Loucy (cell line): Measurements from ENCODE around the gene RPS6KA2.

Experiments used
- H2AFZ ChIP-seq: fragments of 200-600 bp; sonication (generic); 2 replicates; pipeline ENCODE4 v1.6.0; 2016; ENCODE audit warnings: antibody characterized with exemption, mild to moderate bottlenecking, low read length, moderate library complexity
- H3F3A ChIP-seq: fragments of 200-600 bp; 2 replicates; pipeline ENCODE4 v1.6.0; 2016; ENCODE audit warnings: antibody characterized with exemption, low read depth, mild to moderate bottlenecking
- H3K27me3 ChIP-seq: fragments of 200-600 bp; sonication (generic); 2 replicates; pipeline ENCODE4 v1.6.1; 2014; ENCODE audit warnings: low read length, mild to moderate bottlenecking; ENCODE audit not compliant: insufficient read depth, poor library complexity, severe bottlenecking
- H3K36me3 ChIP-seq: fragments of 200-600 bp; sonication (generic); 2 replicates; pipeline ENCODE4 v1.6.1; 2016; ENCODE audit warnings: low read length; ENCODE audit not compliant: insufficient read depth
- H3K4me1 ChIP-seq: fragments of 200-600 bp; sonication (generic); 2 replicates; pipeline ENCODE4 v1.5.1; 2014; ENCODE audit warnings: low read length, mild to moderate bottlenecking; ENCODE audit not compliant: insufficient read depth, poor library complexity, severe bottlenecking
- H3K4me2 ChIP-seq: fragments of 200-600 bp; sonication (generic); 2 replicates; pipeline ENCODE4 v1.6.0; 2014; ENCODE audit warnings: antibody characterized with exemption, low read length, low read depth, mild to moderate bottlenecking; ENCODE audit not compliant: poor library complexity, severe bottlenecking
- H3K4me3 ChIP-seq: fragments of 200-600 bp; sonication (generic); 2 replicates; pipeline ENCODE4 v1.5.1; 2014; ENCODE audit warnings: low read length, mild to moderate bottlenecking, mixed read lengths; ENCODE audit not compliant: poor library complexity, severe bottlenecking
- H3K79me2 ChIP-seq: fragments of 200-600 bp; sonication (generic); 2 replicates; pipeline ENCODE4 v1.6.1; 2014; ENCODE audit warnings: low read length; ENCODE audit not compliant: insufficient read depth
- H3K9ac ChIP-seq: fragments of 200-600 bp; sonication (generic); 2 replicates; pipeline ENCODE4 v1.6.0; 2014; ENCODE audit warnings: mild to moderate bottlenecking, low read depth, low read length, moderate library complexity; ENCODE audit not compliant: poor library complexity, severe bottlenecking
- H3K9me2 ChIP-seq: fragments of 200-600 bp; sonication (generic); replicated peaks from 2 replicates; pipeline ENCODE4 v1.6.1; 2016; ENCODE audit warnings: low read depth, low read length, mixed read lengths
- H3K9me3 ChIP-seq: fragments of 200-600 bp; sonication (generic); 2 replicates; pipeline ENCODE4 v1.6.1; 2014; ENCODE audit warnings: mild to moderate bottlenecking, antibody characterized with exemption, low read length, low read depth; ENCODE audit not compliant: insufficient read depth
- H4K20me1 ChIP-seq: fragments of 200-600 bp; sonication (generic); 2 replicates; pipeline ENCODE4 v1.6.0; 2014; ENCODE audit warnings: antibody characterized with exemption, low read length, mild to moderate bottlenecking; ENCODE audit not compliant: insufficient read depth, poor library complexity, severe bottlenecking
- EZH2phosphoT487 ChIP-seq: fragments of 200-600 bp; IDR thresholded peaks from 2 replicates; pipeline ENCODE4 v1.6.1; 2018; ENCODE audit warnings: antibody characterized with exemption, mild to moderate bottlenecking, moderate library complexity, borderline replicate concordance
- TF ChIP-seq, protein P1 (sequence below): fragments of 200-600 bp; sonication (generic); conservative IDR thresholded peaks from 2 replicates; pipeline ENCODE4 v1.5.1; 2014; ENCODE audit warnings: mild to moderate bottlenecking, antibody characterized with exemption, low read length

Gene RPS6KA2

DNA sequence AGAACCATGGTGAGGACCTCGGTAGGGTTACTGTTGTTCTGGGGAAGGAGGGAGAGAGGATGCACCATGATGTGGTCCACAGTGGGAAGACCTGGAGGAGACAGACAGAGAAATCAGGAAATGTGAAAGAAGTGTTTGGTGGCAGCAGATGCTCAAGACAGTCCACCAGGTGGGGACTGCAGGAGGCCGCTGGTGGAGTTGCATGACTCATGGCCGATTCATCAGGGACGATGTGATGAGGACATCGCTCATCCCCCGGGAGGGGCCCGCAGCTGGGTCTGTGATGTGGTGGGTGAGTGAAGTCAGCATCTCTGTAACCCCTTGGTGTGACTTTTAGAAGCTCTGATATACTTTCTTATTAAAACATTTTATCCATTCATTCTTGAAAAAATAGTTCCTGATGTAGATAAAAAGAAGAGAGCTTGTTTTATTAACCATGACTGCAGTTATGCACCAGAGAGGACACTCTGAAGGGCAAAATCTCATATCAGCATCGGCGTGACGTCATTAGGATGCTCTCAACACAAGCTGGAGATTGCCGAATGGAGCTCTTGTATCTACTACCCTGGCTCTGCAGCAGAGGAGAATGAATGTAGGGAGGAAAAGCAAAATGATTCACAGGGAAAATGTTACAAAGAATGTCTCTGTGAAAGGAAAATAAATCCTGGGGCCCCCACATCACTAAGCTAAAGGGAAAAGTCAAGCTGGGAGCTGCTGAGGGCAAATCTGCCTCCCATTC lies 111.8 kb downstream of the RPS6KA2 start:
- no peaks in the 10 kb centered on the region; the same call in 1 of the 2 replicates for H3K9me3 ChIP-seq
- no peaks in the 10 kb centered on the region for H4K20me1 ChIP-seq
- no peaks in the 10 kb centered on the region for H3F3A ChIP-seq
- no peaks in the 10 kb centered on the region for H3K36me3 ChIP-seq
- no peaks in the 10 kb centered on the region for H3K9me2 ChIP-seq
- TF ChIP-seq, protein P1, sequence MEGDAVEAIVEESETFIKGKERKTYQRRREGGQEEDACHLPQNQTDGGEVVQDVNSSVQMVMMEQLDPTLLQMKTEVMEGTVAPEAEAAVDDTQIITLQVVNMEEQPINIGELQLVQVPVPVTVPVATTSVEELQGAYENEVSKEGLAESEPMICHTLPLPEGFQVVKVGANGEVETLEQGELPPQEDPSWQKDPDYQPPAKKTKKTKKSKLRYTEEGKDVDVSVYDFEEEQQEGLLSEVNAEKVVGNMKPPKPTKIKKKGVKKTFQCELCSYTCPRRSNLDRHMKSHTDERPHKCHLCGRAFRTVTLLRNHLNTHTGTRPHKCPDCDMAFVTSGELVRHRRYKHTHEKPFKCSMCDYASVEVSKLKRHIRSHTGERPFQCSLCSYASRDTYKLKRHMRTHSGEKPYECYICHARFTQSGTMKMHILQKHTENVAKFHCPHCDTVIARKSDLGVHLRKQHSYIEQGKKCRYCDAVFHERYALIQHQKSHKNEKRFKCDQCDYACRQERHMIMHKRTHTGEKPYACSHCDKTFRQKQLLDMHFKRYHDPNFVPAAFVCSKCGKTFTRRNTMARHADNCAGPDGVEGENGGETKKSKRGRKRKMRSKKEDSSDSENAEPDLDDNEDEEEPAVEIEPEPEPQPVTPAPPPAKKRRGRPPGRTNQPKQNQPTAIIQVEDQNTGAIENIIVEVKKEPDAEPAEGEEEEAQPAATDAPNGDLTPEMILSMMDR: peak; percentile 32; the same call in 1 of the 2 replicates
- no peak for TF ChIP-seq EZH2phosphoT487
- no peak overlapping the region for H2AFZ ChIP-seq
- no peaks in the 10 kb centered on the region for H3K79me2 ChIP-seq
- H3K4me2 ChIP-seq: no peak overlapping the region
- H3K9ac ChIP-seq: no peak overlapping the region
- H3K27me3 ChIP-seq: no peaks in the 10 kb centered on the region
- no peaks in the 10 kb centered on the region for H3K4me1 ChIP-seq
- H3K4me3 ChIP-seq: no peak overlapping the region

DNA sequence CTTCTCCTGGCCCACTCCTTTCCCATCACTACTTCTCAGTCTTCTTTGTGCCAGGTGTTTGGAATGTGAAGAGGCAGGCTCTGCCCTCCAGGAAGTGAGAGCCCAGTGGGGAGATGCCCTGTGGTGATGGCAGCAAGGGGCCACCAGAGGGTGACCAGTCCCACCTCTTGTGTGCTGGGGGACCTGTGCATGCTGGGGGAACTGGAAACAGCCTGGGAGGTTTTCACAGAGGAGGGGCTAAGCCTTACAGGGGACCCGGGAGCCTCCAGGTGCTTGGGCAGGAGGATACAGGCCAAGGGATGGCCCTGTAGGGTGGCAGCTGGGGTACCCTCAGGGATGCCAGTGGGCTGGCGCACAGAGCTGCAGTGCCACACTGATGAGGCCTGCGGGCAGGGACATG lies 112.9 kb downstream of the RPS6KA2 start:
- no peak overlapping the region for H2AFZ ChIP-seq
- TF ChIP-seq, protein P1: peak; percentile 53
- TF ChIP-seq EZH2phosphoT487: no peak

DNA sequence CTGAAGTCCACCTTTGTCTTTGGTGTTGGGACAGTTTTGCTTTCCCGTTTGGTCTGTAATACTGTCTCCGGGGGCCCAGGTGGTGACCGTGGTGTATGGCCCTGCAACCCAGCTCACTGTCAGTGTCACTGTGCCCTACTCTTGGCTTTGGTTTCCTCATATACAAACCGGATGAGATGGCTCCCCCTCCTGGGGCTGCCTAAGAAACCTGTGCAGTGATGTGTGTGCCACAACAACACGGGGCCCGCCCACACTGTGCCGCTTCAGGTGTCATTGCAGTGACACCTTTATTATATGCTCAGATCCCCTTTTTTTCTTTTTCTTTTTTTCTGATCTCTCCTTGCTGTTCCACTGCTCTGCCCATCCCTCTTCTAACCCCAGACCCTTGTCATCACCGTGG lies 114.5 kb downstream of the RPS6KA2 start:
- no peaks in the 10 kb centered on the region for H3K79me2 ChIP-seq
- no peaks in the 10 kb centered on the region for H3K36me3 ChIP-seq
- no peak overlapping the region for H3K4me3 ChIP-seq
- TF ChIP-seq, protein P1: peak; percentile 57
- no peak for TF ChIP-seq EZH2phosphoT487
- no peak overlapping the region for H3K9ac ChIP-seq
- no peaks in the 10 kb centered on the region for H3K9me2 ChIP-seq
- no peaks in the 10 kb centered on the region for H4K20me1 ChIP-seq
- no peaks in the 10 kb centered on the region for H3K9me3 ChIP-seq
- H3K4me2 ChIP-seq: no peak overlapping the region
- H3K27me3 ChIP-seq: no peaks in the 10 kb centered on the region
- no peaks in the 10 kb centered on the region for H3F3A ChIP-seq
- H2AFZ ChIP-seq: no peak overlapping the region
- H3K4me1 ChIP-seq: no peaks in the 10 kb centered on the region

More for the DNA sequence above, 112.9 kb downstream of the RPS6KA2 start:
- Histone ChIP-seq H3K36me3 (no peaks in the 10 kb centered on the region), H3K4me2 (no peak overlapping the region), H3K4me3 (no peak overlapping the region), H3K9me3 (no peaks in the 10 kb centered on the region; the same call in 1 of the 2 replicates), H3K79me2 (no peaks in the 10 kb centered on the region), H3F3A (no peaks in the 10 kb centered on the region), H3K9ac (no peak overlapping the region), H4K20me1 (no peaks in the 10 kb centered on the region), H3K9me2 (no peaks in the 10 kb centered on the region), H3K27me3 (no peaks in the 10 kb centered on the region), H3K4me1 (no peaks in the 10 kb centered on the region)
